ENCODE measurements around the gene POLE.

POLE gene

DNA sequence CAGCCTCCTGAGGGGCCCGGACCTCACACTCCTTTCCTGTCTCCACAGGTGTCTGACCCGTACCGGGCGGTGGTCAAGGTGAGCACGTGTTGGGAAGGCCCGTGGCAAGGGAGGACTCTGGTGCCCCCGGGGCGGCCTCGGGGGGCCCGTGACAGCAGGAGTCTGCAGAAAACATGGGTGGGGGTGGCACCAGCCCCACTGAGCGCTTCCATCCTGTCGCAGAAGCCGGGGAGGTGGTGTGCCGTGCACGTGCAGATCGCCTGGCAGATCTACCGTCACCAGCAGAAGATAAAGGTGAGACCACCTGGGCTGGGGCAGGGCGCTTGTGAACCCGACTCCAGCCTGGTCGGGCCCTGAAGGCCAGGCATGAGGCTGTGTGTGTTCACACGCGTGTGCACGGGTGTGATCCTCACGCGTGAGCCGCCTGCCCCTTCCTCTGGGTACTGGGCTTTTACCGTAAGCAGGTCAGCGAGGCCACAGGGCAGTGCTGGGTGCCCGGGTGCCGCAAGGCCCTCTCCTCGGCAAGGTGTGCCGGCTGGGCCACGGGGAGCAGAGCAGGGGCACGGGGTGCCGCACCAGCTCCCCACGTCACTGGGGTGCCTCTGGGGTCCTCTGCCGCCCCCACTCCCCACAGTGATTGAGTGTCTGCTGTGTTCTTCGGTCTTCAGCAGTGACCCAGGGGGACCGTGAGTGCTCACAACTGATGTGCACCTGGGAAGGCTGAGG is 112.7 kb downstream of the POLE start:
- no peak for DNase-seq
